ENCODE data around the gene RYR2. TPM values are rescaled to one million over a fixed set of nuclear protein-coding genes. Genes with fewer than 3 reads are reported as not detected.

Gene RYR2
- total RNA-seq, 4 donors from 2014 or later, result 0.20 to 0.60 (median 0.32) TPM

GRCh38 chr1:237509748-237510147, 467.8 kb downstream of the RYR2 start:
- WGBS, 2 donors, result 63 to 77% methylated on average over 2 of the region's 2 CpGs
- TF ChIP-seq POLR2A (IDR thresholded peaks at IDR 0.05) (no peak), EP300 (IDR thresholded peaks at IDR 0.05) (no peak)
- TF ChIP-seq, protein P1, sequence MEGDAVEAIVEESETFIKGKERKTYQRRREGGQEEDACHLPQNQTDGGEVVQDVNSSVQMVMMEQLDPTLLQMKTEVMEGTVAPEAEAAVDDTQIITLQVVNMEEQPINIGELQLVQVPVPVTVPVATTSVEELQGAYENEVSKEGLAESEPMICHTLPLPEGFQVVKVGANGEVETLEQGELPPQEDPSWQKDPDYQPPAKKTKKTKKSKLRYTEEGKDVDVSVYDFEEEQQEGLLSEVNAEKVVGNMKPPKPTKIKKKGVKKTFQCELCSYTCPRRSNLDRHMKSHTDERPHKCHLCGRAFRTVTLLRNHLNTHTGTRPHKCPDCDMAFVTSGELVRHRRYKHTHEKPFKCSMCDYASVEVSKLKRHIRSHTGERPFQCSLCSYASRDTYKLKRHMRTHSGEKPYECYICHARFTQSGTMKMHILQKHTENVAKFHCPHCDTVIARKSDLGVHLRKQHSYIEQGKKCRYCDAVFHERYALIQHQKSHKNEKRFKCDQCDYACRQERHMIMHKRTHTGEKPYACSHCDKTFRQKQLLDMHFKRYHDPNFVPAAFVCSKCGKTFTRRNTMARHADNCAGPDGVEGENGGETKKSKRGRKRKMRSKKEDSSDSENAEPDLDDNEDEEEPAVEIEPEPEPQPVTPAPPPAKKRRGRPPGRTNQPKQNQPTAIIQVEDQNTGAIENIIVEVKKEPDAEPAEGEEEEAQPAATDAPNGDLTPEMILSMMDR (IDR thresholded peaks at IDR 0.05), result no peak
- Histone ChIP-seq H3K27ac (no peak overlapping the region), H3K4me3 (no peak overlapping the region), H3K36me3 (no peaks in the 10 kb centered on the region), H3K9me3 (no peaks in the 10 kb centered on the region), H3K4me1 (no peaks in the 10 kb centered on the region), H3K27me3 (no peaks in the 10 kb centered on the region)
- no peak for DNase-seq (ENCODE audit: low spot score in 2 of 2)

DNA sequence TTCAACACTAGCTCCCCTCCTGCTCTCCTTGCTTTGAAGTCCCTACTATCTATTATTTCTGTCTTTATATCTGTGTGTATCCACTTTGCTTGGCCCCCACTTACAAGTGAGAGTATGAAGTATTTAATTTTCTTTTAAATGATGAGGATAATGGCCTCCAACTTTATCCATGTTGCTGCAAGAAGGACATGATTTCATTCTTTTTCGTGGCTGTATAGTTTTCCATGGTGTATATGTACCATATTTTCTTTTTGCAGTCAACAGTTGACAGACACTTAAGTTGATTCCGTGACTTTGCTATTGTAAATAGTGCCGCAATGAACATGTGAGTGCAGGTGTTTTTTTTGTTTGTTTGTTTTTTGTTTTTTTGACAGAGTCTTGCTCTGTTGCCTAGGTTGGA, 483.1 kb downstream of the RYR2 start:
- Histone ChIP-seq H3K27me3 (no peaks in the 10 kb centered on the region), H3K27ac (no peak overlapping the region), H3K4me1 (no peaks in the 10 kb centered on the region), H3K36me3 (no peaks in the 10 kb centered on the region), H3K9me3 (no peaks in the 10 kb centered on the region), H3K4me3 (no peak overlapping the region)
- TF ChIP-seq EP300 (IDR thresholded peaks at IDR 0.05) (no peak), POLR2A (IDR thresholded peaks at IDR 0.05) (no peak)
- TF ChIP-seq, protein P1 (IDR thresholded peaks at IDR 0.05), result no peak
- no peak for DNase-seq (ENCODE audit: low spot score in 2 of 2)
- WGBS, 2 donors, result 85 to 89% methylated on average over 3 of the region's 3 CpGs

DNA sequence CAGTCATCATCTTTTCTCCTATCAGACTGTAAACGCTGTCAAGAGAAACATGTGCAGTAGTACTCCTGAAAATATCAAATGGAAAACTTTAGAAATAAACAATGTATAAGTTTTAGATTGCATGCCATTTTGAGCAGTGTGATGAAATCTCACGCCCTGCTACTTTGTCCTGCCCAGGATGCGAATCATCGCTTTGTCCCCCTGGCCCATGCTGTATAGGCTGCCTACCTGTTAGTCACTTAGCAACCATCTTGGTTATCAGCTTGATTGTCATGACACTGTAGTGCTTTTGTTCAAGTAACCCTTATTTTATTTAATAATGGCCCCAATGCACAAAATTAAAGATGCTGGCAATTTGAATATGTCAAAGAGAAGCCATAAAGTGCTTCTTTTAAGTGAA, 485.8 kb downstream of the RYR2 start:
- DNase-seq (ENCODE audit: low spot score in 2 of 2), result no peak
- no peaks in the 10 kb centered on the region for H3K4me1 ChIP-seq
- WGBS, 2 donors, result 71 to 86% methylated on average over 4 of the region's 4 CpGs
- H3K4me3 ChIP-seq, result no peak overlapping the region
- no peak for TF ChIP-seq POLR2A (IDR thresholded peaks at IDR 0.05)
- TF ChIP-seq EP300 (IDR thresholded peaks at IDR 0.05), result no peak
- TF ChIP-seq, protein P1 (IDR thresholded peaks at IDR 0.05), result no peak
- no peak overlapping the region for H3K27ac ChIP-seq
- H3K27me3 ChIP-seq, result no peaks in the 10 kb centered on the region
- no peaks in the 10 kb centered on the region for H3K36me3 ChIP-seq
- no peaks in the 10 kb centered on the region for H3K9me3 ChIP-seq

GRCh38 chr1:237528545-237528944, 486.6 kb downstream of the RYR2 start:
- H3K4me3 ChIP-seq, result no peak overlapping the region
- TF ChIP-seq POLR2A (IDR thresholded peaks at IDR 0.05), result no peak
- TF ChIP-seq EP300 (IDR thresholded peaks at IDR 0.05), result no peak
- TF ChIP-seq, protein P1 (IDR thresholded peaks at IDR 0.05), result no peak
- H3K9me3 ChIP-seq, result no peaks in the 10 kb centered on the region
- H3K36me3 ChIP-seq, result no peaks in the 10 kb centered on the region
- no peaks in the 10 kb centered on the region for H3K4me1 ChIP-seq
- H3K27ac ChIP-seq, result no peak overlapping the region
- WGBS, 2 donors, result 51 to 65% methylated on average over 2 of the region's 2 CpGs
- no peaks in the 10 kb centered on the region for H3K27me3 ChIP-seq
- DNase-seq (ENCODE audit: low spot score in 2 of 2), result no peak

DNA sequence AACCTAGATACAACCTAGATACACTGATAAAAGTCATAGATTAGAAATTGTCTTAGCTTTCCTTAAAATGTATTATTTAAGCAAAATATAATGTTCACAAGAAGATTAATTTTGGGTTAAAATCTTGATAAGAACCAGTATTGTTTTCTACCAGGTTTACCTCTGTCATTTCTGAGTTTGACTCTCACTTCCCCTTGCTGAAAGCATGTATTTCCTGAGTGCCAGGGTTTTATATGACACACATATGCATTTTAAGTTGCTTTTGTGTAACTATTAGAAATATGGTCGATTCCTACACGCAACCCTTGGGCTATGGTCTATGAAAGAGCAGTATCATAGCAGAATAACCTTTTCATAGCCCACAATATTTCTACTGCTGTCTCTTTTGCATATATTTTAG, 497.1 kb downstream of the RYR2 start:
- H3K9me3 ChIP-seq, result no peaks in the 10 kb centered on the region
- WGBS, 2 donors, result 76 to 95% methylated on average over 2 of the region's 2 CpGs
- H3K4me1 ChIP-seq, result no peaks in the 10 kb centered on the region
- TF ChIP-seq EP300 (IDR thresholded peaks at IDR 0.05), result no peak
- no peak for TF ChIP-seq POLR2A (IDR thresholded peaks at IDR 0.05)
- no peak overlapping the region for H3K4me3 ChIP-seq
- H3K27ac ChIP-seq, result no peak overlapping the region
- H3K27me3 ChIP-seq, result no peaks in the 10 kb centered on the region
- H3K36me3 ChIP-seq, result no peaks in the 10 kb centered on the region
- no peak for DNase-seq (ENCODE audit: low spot score in 2 of 2)

Measured in tibial nerve (tissue), 4 donors.